Measurements from ENCODE around the gene CNGA4.
"Not testable (repeated sequence)": the region's sequence is repeated elsewhere in the genome, so short reads cannot be mapped to it uniquely, and the experiment has no call there.

Gene CNGA4

GRCh38 chr11:6270584-6271246 is 31.8 kb downstream of the CNGA4 start:
- no peak for DNase-seq

GRCh38 chr11:6271598-6271997 is 32.7 kb downstream of the CNGA4 start:
- no peak for DNase-seq

GRCh38 chr11:6273188-6273587 is 34.3 kb downstream of the CNGA4 start:
- no peak for DNase-seq

- DNase-seq = not testable (repeated sequence)
Observed at GRCh38 chr11:6280809-6281208, 41.9 kb downstream of the CNGA4 start.

GRCh38 chr11:6283453-6284023 is 44.6 kb downstream of the CNGA4 start:
- no peak for DNase-seq

GRCh38 chr11:6284250-6284649 is 45.4 kb downstream of the CNGA4 start:
- no peak for DNase-seq

- DNase-seq = no peak
Observed at GRCh38 chr11:6285019-6285418, 46.1 kb downstream of the CNGA4 start.
